CD4-positive, alpha-beta T cell treated with Interferon gamma for 1 hour (primary cell): ENCODE measurements around the gene PODXL2.
"Not testable (repeated sequence)": the region's sequence is repeated elsewhere in the genome, so short reads cannot be mapped to it uniquely, and the experiment has no call there.

Experiments used
- DNase-seq: peaks from one replicate; pipeline ENCODE4 v3.0.0-alpha.2; 2020

Gene PODXL2

GRCh38 chr3:127676456-127676855 lies 47.5 kb downstream of the PODXL2 start:
- DNase-seq: no peak

GRCh38 chr3:127676921-127677351 lies 48.0 kb downstream of the PODXL2 start:
- no peak for DNase-seq

GRCh38 chr3:127677541-127678314 lies 48.7 kb downstream of the PODXL2 start:
- DNase-seq: no peak

- no peak for DNase-seq
These were observed 49.3 kb downstream of the PODXL2 start for GRCh38 chr3:127678315-127678599.

GRCh38 chr3:127678611-127679533 lies 49.9 kb downstream of the PODXL2 start:
- DNase-seq: no peak

GRCh38 chr3:127679534-127680145 lies 50.7 kb downstream of the PODXL2 start:
- no peak for DNase-seq

GRCh38 chr3:127680146-127680661 lies 51.2 kb downstream of the PODXL2 start:
- no peak for DNase-seq

GRCh38 chr3:127680798-127681221 lies 51.8 kb downstream of the PODXL2 start:
- no peak for DNase-seq

- not testable (repeated sequence) for DNase-seq
These were observed 53.2 kb downstream of the PODXL2 start for GRCh38 chr3:127682175-127682554.

- DNase-seq: no peak
These were observed 53.6 kb downstream of the PODXL2 start for GRCh38 chr3:127682561-127682960.

- DNase-seq: no peak
These were observed 56.1 kb downstream of the PODXL2 start for GRCh38 chr3:127684871-127685707.

GRCh38 chr3:127685708-127686511 lies 56.9 kb downstream of the PODXL2 start:
- DNase-seq: no peak

- no peak for DNase-seq
These were observed 57.5 kb downstream of the PODXL2 start for GRCh38 chr3:127686512-127686894.

- DNase-seq: no peak
These were observed 58.3 kb downstream of the PODXL2 start for GRCh38 chr3:127687228-127687737.

- DNase-seq: no peak
These were observed 59.0 kb downstream of the PODXL2 start for GRCh38 chr3:127688022-127688415.

- no peak for DNase-seq
These were observed 59.7 kb downstream of the PODXL2 start for GRCh38 chr3:127688416-127689265.

GRCh38 chr3:127689266-127689860 lies 60.4 kb downstream of the PODXL2 start:
- no peak for DNase-seq

- DNase-seq: no peak
These were observed 61.1 kb downstream of the PODXL2 start for GRCh38 chr3:127690106-127690505.

- DNase-seq: no peak
These were observed 62.0 kb downstream of the PODXL2 start for GRCh38 chr3:127690823-127691452.
